Skin epidermis (tissue), 12 donors: ENCODE data around the gene EIF4EBP3.
"Not testable (repeated sequence)": the region's sequence is repeated elsewhere in the genome, so short reads cannot be mapped to it uniquely, and the experiment has no call there.

Source experiments
- H3K27ac ChIP-seq, 21 experiments: fragments of 200-600 bp; sonication (generic) in 11 of 21; one replicate each; pipeline ENCODE4 v1.5.0; 2020; ENCODE audit warnings: mild to moderate bottlenecking in 3 of 21, inconsistent platforms in 2 of 21, moderate library complexity in 2 of 21
- H3K4me3 ChIP-seq, 7 experiments: fragments of 200-600 bp; sonication (generic) in 2 of 7; one replicate each; pipeline ENCODE4 v1.5.0; 2020; ENCODE audit warnings: inconsistent platforms in 2 of 7, mild to moderate bottlenecking in 2 of 7, moderate library complexity in 1 of 7

The EIF4EBP3 gene

DNA sequence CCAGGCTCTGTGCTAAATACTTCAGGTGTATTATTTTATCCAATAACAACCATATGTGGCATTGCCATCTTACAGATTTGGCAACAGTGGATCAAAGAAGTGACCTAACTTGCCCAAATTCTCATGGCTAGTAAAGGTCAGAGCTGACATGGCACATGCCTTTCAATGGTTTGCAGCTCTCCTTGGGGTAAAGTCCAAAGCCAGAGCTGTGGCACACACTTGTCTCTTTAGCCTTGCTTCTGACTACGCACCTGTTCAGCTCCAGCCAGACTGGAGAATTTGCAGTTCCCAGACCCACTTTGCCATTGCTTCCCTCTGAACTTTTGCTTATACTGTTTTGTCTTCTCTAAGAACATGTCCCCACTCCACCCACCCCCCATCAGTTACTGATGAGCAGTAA lies 23.0 kb downstream of the EIF4EBP3 start:
- H3K4me3 ChIP-seq: no peak overlapping the region
- peak overlapping the region in 2 of 21 experiments; percentile 18 to 51 for H3K27ac ChIP-seq

DNA sequence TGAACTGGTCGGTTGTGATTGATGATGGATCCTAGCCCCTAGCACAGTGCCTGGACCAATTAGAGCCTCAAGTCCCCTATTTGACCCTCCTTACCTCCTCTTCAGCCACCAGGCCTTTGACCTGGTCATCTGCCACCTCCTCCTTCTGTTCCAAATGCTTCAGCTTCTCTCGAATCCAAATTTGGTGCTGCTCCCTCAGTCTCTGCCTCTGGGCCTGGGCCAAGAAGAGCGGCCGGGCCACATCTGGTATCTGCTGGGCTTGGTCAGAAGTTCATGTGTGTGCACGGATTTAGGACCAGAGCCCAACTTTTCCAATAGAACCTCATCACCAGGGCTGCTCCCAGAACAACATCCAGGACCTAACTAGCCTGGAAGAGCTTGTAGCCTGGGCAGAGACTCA lies 23.6 kb downstream of the EIF4EBP3 start:
- peak overlapping the region in 3 of 21 experiments; percentile 4 to 18 (median 11) for H3K27ac ChIP-seq
- H3K4me3 ChIP-seq: no peak overlapping the region

DNA sequence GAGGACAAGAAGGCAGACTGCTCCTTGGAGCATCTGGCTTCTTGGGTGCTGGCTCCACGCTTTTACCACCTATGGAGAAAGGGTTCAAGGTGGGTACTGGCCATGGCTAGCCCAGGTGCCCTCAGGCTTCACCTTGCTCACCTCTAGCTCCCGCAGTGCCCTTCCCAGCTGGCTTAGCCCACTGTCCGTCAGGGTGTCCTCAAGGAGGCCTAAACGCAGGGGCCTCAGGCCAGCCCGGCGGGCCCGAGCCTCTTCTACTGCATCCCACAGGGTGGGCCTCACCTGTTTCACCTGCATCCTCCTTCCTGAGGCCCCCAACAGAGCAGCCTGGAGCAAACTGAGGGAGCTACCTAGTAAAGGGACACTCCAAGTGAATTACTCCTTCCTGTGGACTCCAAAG lies 26.2 kb downstream of the EIF4EBP3 start:
- H3K27ac ChIP-seq: no peak overlapping the region

DNA sequence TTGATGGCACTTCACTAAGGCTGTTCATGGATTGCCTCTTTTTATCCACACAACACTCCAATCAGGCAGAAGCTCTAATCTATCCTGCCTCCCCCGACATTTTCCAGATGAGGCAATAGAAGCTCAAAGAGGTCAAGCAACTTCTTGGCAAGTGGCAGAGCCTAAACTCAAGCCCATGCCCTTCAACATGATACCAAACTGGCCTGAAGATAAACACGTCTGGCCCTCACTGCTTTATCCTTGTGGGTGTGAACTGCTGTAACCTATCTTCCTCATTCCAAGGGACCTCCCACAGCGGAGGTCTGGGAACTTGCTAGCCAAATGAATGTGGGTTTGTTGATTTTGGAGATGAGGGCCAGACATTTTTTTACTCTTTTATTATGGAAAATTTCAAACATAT lies 26.7 kb downstream of the EIF4EBP3 start:
- Histone ChIP-seq H3K4me3 (no peak overlapping the region), H3K27ac (no peak overlapping the region)

More for the DNA sequence above, 26.2 kb downstream of the EIF4EBP3 start:
- no peak overlapping the region for H3K4me3 ChIP-seq

DNA sequence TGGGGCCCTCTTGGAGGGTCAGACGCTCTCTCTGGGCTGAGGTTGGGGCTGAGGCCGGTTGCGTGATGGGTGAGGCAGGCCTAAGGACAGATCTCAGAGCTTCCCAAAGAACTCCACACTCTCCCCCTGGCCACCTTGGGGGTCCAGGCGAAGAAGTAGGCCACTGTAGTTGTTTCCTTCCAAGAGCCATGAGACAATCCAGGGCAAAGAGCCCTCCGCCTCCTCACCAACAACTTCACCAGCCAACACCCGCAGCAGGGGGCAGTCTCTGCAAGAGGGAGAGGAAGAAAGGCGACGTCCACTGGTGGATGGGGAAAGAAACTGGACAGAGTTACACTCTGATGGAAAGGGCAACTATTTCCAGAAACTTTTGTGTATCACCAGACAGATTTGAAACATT lies 27.8 kb downstream of the EIF4EBP3 start:
- H3K4me3 ChIP-seq: no peak overlapping the region
- H3K27ac ChIP-seq: no peak overlapping the region

DNA sequence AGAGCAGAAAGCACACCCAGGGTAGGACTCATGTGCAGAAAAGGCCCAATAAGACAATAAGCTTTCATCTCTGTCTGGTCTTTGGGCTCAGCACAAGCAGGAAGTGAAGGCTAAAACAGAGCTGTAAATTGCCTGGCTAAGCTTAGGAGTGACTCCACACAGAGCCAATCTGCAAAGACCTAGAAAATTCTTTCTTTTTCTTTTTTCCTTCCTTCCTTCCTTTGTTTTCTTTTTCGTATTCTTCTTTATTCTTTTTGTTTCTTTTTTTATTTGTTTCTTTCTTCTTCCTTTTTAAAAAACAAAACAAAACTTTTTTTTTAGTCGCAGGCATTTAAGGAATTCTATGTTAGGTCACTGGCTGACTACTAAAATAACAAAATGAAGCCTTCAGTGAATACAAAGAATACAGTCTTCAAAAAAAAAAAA lies 29.3 kb downstream of the EIF4EBP3 start:
- Histone ChIP-seq H3K4me3 (no peak overlapping the region), H3K27ac (peak overlapping the region in 3 of 21 experiments; percentile 18 to 43 (median 24))

DNA sequence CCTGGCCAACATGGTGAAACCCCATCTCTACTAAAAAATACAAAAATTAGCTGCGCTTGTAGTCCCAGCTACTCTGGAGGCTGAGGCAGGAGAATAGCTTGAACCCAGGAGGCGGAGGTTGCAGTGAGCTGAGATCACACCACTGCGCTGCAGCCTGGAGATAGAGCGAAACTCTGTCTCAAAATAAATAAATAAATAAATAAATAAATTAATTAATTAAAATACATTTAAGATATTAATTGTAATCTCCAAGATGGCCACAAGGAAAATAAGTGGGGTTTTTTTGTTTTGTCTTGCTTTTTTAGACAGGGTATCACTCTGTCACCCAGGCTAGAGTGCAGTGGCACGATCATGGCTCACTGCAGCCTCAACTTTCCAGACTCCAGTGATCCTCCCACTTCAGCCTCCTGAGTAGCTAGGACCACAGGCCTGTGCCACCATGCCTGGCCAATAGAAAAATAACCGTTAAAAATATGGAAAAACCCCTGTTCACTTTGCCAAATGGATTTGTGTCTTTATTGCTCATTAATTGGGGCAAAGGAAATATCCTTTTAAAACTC lies 31.8 kb downstream of the EIF4EBP3 start:
- not testable (repeated sequence) for H3K4me3 ChIP-seq, H3K27ac ChIP-seq

DNA sequence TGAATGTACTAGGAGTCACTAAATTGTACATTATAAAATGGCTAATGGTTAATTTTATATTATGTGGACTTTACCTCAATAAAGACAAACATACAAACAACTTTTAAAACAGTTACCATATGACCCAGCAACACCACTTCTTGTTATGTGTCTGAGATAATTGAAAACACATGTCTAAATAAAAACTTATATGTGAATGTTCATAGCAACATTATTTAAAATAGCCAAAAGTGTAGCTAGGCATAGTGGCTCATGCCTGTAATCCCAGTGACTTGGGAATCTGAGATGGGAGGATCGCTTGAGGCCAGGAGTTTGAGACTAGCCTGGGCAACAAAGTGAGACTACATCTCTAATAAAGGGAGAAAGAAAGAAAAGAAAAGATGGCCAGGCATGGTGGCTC lies 40.0 kb downstream of the EIF4EBP3 start:
- Histone ChIP-seq H3K4me3 (no peak overlapping the region), H3K27ac (no peak overlapping the region)

DNA sequence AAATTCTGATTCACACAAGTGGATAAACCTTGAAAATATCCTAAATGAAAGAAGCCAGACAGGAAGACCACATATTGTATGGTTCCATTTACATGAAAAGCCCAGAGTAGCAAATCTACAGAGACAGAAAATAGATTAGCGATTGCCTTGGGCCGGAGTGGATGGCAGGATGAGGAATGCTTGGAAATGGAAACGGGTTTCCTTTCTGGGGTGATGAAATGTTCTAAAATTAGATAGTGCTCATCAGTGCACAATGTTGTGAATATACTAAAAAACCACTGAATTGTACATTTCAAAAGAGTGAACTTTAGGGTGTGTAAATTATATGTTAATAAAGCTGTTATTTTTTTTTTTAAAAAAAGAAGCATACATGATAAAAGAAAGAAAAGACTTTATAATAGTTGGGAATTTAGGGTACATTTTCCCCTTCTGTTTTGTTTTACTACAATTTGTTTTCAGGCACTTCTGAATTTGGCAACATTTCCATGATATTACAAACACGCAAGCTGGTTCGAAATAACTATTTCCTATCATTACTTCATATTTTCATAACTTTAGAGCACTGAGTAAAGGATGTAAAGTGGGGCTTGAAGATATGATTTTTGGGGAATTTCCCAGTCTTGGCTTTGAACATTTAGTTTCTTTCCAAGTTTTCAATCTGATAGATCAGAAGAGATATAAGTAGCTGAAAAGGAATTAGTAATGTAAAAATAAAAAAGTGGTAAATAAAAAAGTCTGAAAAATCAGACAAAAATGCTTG lies 41.0 kb downstream of the EIF4EBP3 start:
- H3K27ac ChIP-seq: peak overlapping the region in 6 of 21 experiments; percentile 1 to 50 (median 19)
- H3K4me3 ChIP-seq: no peak overlapping the region

DNA sequence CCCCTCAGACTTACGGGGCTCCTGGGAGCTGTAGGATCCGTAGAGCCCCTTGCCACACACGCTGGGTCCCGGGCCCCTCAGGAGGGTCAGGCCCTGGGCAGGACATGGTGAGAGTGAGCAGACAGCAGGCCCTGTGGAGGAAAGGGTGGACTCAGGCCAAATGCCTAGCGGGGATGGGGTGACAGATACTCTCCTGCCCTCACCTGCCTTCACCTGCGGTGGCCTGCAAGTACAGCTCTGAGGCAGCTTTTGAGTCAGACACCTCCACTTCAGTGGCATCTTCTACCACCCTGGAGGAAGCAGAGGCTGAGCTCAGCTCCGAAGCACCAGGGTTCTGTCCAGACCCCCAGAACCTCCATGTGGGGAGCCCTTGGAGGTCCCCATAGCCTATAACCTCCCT lies 43.4 kb downstream of the EIF4EBP3 start:
- Histone ChIP-seq H3K27ac (peak overlapping the region in 7 of 21 experiments; percentile 6 to 63 (median 46)), H3K4me3 (no peak overlapping the region)

DNA sequence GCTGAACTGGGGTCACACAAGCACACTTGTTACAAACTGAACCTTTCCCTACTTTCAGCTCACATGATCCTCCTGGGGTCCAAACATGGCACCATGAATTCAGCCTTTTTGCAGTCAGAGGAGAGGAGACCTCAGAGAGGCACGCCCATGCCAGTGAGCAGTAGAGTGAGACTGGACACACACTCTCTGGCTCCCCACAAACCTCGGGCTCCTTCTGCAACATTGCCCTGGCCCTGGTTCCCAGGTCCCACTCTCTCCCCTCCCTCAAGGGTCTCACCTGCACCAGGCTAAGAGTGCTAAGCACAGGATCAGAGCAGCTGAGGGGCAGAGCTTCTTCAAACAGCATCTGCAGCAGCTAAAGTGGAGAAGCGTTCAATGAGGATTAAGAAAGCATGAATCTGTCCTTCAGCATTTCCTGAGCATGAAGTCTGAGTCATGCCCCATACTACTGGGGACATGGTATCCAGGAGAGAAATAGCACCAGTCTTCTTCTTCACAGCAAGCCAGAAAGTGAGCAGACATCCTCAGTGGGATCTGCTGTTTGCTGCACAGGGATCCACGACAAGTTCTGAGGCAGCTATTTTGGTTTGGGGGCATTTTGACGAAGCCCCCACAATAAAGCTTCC lies 44.4 kb downstream of the EIF4EBP3 start:
- peak overlapping the region in 4 of 21 experiments; percentile 46 to 63 (median 58) for H3K27ac ChIP-seq
- peak overlapping the region in 1 of 7 experiments; percentile 4 for H3K4me3 ChIP-seq

DNA sequence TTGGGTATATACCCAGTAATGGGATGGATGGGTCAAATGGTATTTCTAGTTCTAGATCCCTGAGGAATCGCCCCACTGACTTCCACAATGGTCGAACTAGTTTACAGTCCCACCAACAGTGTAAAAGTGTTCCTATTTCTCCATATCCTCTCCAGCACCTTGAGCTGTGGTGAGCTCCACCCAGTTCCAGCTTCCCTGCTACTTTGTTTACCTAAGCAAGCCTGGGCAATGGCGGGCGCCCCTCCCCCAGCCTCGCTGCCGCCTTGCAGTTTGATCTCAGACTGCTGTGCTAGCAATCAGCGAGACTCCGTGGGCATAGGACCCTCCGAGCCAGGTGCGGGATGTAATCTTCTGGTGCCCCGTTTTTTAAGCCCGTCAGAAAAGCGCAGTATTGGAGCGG lies 45.6 kb downstream of the EIF4EBP3 start:
- peak overlapping the region in 6 of 21 experiments; percentile 29 to 69 (median 47) for H3K27ac ChIP-seq
- H3K4me3 ChIP-seq: peak overlapping the region in 3 of 7 experiments; percentile 13 to 21 (median 20)

DNA sequence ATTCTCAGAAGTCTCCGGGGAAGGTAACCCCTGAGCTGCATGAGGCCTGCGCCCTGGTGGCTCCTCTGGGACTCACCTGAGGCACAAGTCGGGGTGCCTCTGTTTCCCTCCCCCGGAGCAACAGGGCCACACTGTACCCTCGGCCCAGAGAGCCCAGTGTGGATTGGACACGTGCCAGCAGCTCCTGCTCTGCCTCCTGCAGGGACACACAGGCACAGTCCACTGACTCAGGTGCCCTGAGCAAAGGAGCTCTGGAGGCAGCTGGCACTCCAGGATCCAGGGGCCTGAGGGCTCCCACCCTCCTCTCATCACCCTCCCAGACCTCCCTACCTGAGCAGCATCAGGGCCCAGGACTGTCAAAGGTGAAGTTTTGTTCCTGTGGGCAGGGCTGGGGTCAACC lies 46.7 kb downstream of the EIF4EBP3 start:
- Histone ChIP-seq H3K27ac (peak overlapping the region in 12 of 21 experiments; percentile 5 to 69 (median 48)), H3K4me3 (no peak overlapping the region)

DNA sequence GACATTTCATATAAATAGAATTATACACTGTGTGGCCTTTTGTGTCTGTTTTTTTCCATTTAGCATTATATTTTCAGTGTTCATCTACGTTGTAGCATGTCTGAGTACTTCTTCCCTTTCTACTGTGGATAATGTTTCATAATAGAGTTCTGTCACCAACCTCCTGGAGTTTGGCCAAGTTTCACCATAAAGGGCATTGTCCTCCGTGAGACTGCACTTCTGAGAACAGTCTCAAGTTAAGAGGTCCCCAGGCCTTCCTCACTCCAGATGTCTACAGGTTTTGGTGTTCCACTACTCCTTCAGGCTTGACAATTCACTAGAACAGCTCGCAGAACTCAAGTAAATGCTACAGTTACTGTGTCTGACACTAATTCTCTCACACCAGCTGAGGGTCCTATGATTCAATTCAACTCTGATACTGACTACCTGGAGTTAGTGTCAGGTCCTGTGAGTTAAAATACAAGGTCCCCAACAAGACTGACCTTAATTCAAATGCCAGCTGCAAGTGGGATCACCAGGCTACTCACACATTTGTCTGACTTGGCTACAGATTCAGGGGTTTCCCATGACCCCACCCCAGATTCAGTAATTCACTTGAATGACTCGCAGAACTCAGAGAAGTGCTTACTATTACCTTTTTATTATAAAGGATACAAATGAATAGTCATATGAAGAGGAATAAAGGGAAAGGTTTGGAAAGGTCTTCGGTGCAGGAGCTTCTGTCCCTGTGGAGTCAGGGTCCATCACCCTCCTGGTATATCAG lies 48.3 kb downstream of the EIF4EBP3 start:
- Histone ChIP-seq H3K4me3 (no peak overlapping the region), H3K27ac (peak overlapping the region in 13 of 21 experiments; percentile 4 to 65 (median 31))

DNA sequence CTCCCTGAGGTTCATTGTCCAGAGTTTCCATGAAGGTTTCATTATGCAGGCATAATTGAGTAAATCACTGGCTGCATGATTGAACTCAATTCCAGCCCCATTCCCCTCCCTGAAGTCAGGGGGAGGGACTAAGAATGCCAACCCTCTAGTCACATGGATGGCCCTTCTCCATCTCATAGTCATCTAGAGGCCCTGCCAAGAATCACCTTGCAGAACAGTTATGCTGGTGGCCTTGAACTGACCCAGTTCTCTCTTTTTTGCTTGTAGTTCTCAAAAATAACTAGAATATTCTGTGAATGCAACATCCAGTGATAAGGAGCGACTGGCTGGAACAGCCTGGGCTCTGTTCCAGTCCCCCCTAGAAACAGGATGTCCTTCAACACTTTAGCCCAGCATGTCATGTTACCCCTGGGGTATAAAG lies 48.9 kb downstream of the EIF4EBP3 start:
- peak overlapping the region in 9 of 21 experiments; percentile 4 to 54 (median 25) for H3K27ac ChIP-seq
- no peak overlapping the region for H3K4me3 ChIP-seq

DNA sequence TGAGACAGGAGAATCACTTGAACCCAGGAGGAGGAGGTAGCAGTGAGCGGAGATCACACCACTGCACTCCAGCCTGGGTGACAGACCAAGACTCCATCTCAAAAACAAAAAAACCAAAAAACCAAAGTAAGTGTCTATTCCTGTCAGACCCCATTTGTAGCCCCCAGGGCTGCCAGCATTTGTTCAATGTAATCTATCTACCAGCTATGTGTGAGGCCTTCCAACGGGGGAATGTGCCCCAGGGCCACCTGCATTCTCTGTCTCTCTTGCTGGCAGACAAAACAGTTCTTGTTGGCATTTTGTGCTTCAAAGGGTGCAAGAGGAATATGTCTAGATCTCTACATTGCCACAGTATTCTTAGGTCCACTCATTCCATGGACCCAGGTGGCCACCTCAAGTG lies 51.4 kb downstream of the EIF4EBP3 start:
- Histone ChIP-seq H3K27ac (no peak overlapping the region), H3K4me3 (no peak overlapping the region)
